H1 (cell line): ENCODE data around the gene NUP85. TPM values are rescaled to one million over a fixed set of nuclear protein-coding genes. Genes with fewer than 3 reads are reported as not detected.

Experiments used
- CTCF ChIA-PET: fragments of 300-600 bp; sonication (Branson Sonifier 250); formaldehyde crosslinking; loops from one replicate; lab custom pipeline; 2021; ENCODE audit not compliant: partially characterized antibody; lab: Charles Lee
- POLR2A ChIA-PET: fragments of 300-600 bp; sonication (Branson Sonifier 250); formaldehyde crosslinking; loops from one replicate; lab custom pipeline; 2021; ENCODE audit warnings: inconsistent platforms; ENCODE audit not compliant: partially characterized antibody; lab: Charles Lee
- DNase-seq, 2 experiments: peaks; one replicate each; pipeline versions ENCODE4 v3.0.0 to v3.0.0-alpha.2; 2010 to 2022; ENCODE audit warnings: low spot score in 2 of 2, low read depth in 1 of 2, mixed read lengths in 1 of 2
- FAIRE-seq: peaks from 2 replicates; lab custom pipeline; 2011; peaks lifted over from hg19 to GRCh38; lab: Jason Lieb, UNC
- H2AFZ ChIP-seq: 2 replicates; pipeline ENCODE4 v1.8.1; 2012; ENCODE audit warnings: low read length, inconsistent platforms
- H2AK5ac ChIP-seq: 2 replicates; pipeline ENCODE4 v1.6.1; 2013; ENCODE audit warnings: low read depth, low read length
- H2BK120ac ChIP-seq: replicated peaks from 2 replicates; pipeline ENCODE3; 2013; ENCODE audit warnings: low read depth, low read length, inconsistent platforms
- H2BK12ac ChIP-seq: 2 replicates; pipeline ENCODE4 v1.6.1; 2013; ENCODE audit warnings: low read depth, low read length
- H2BK15ac ChIP-seq: 2 replicates; pipeline ENCODE4 v1.6.1; 2013; ENCODE audit warnings: low read length
- H2BK20ac ChIP-seq: 2 replicates; pipeline ENCODE4 v1.6.1; 2013; ENCODE audit warnings: low read length
- H2BK5ac ChIP-seq: 2 replicates; pipeline ENCODE4 v1.6.1; 2013; ENCODE audit warnings: low read depth, low read length
- H3K14ac ChIP-seq: 2 replicates; pipeline ENCODE4 v1.6.1; 2013; ENCODE audit warnings: inconsistent platforms; ENCODE audit not compliant: insufficient read length
- H3K18ac ChIP-seq: 2 replicates; pipeline ENCODE4 v1.6.1; 2013; ENCODE audit warnings: low read length; ENCODE audit errors: extremely low read depth
- H3K23ac ChIP-seq: 2 replicates; pipeline ENCODE4 v1.6.1; 2013; ENCODE audit warnings: inconsistent platforms; ENCODE audit not compliant: insufficient read length
- H3K23me2 ChIP-seq: 2 replicates; pipeline ENCODE4 v1.6.1; 2013; ENCODE audit warnings: low read depth, low read length
- H3K27ac ChIP-seq: 2 replicates; pipeline ENCODE4 v1.6.1; 2011; ENCODE audit warnings: low read depth, low read length, inconsistent platforms
- H3K27me3 ChIP-seq, 4 experiments: replicated peaks in 1 of 4; 1 replicate in 1 of 4; 2 replicates in 3 of 4; pipeline versions ENCODE4 v1.6.1 to v1.8.1; 2011 to 2013; ENCODE audit warnings: low read length in 3 of 4, mild to moderate bottlenecking in 3 of 4, inconsistent platforms in 2 of 4, mixed read lengths in 2 of 4, moderate library complexity in 1 of 4; ENCODE audit not compliant: control insufficient read depth in 3 of 4, insufficient read depth in 3 of 4; ENCODE audit errors: extremely low read depth in 1 of 4
- H3K36me3 ChIP-seq, 4 experiments: 2 replicates each; pipeline versions ENCODE4 v1.6.1 to v1.8.1; 2011 to 2013; ENCODE audit warnings: mild to moderate bottlenecking in 4 of 4, low read length in 3 of 4, moderate library complexity in 2 of 4, control low read depth in 1 of 4, inconsistent platforms in 1 of 4; ENCODE audit not compliant: insufficient read depth in 4 of 4, control insufficient read depth in 2 of 4
- H3K4ac ChIP-seq: replicated peaks from 2 replicates; pipeline ENCODE3; 2013; ENCODE audit warnings: low read length, low read depth, mixed read lengths, inconsistent platforms; ENCODE audit not compliant: insufficient read length
- H3K4me1 ChIP-seq, 4 experiments: replicated peaks in 1 of 4; 1 replicate in 1 of 4; 2 replicates in 3 of 4; pipeline versions ENCODE4 v1.6.1 to v1.8.1; 2011 to 2013; ENCODE audit warnings: low read length in 3 of 4, inconsistent platforms in 2 of 4, mixed read lengths in 1 of 4; ENCODE audit not compliant: insufficient read depth in 4 of 4, control insufficient read depth in 3 of 4
- H3K4me2 ChIP-seq, 2 experiments: 2 replicates each; pipeline versions ENCODE4 v1.6.1 to v1.8.1; 2011 to 2013; ENCODE audit warnings: low read depth in 2 of 2, low read length in 2 of 2, control low read depth in 1 of 2, inconsistent platforms in 1 of 2, mild to moderate bottlenecking in 1 of 2; ENCODE audit not compliant: insufficient read depth in 1 of 2
- H3K4me3 ChIP-seq, 4 experiments: fragments of 200-600, 300-600 bp in 1 of 4; sonication (generic), shearing (Covaris generic), sonication (Bioruptor Twin) in 1 of 4; 2 replicates each; pipeline versions ENCODE4 v1.5.1 to v1.8.1; 2011 to 2016; ENCODE audit warnings: low read length in 4 of 4, low read depth in 3 of 4, control low read depth in 2 of 4, inconsistent platforms in 2 of 4, mild to moderate bottlenecking in 2 of 4, mixed read lengths in 1 of 4, moderate library complexity in 1 of 4; ENCODE audit not compliant: insufficient read depth in 2 of 4; ENCODE audit errors: extremely low read depth in 1 of 4
- H3K56ac ChIP-seq: replicated peaks from 2 replicates; pipeline ENCODE3; 2013; ENCODE audit warnings: low read depth, mild to moderate bottlenecking, mixed read lengths, low read length, inconsistent platforms; ENCODE audit not compliant: insufficient read length
- H3K79me1 ChIP-seq: 2 replicates; pipeline ENCODE4 v1.6.1; 2013; ENCODE audit warnings: low read depth, low read length, control low read depth
- H3K79me2 ChIP-seq, 2 experiments: 2 replicates each; pipeline versions ENCODE4 v1.6.1 to v1.8.1; 2012 to 2013; ENCODE audit warnings: low read length in 2 of 2, mild to moderate bottlenecking in 2 of 2, inconsistent platforms in 1 of 2; ENCODE audit not compliant: insufficient read depth in 2 of 2, control insufficient read depth in 1 of 2
- H3K9ac ChIP-seq, 4 experiments: replicated peaks in 1 of 4; 1 replicate in 1 of 4; 2 replicates in 3 of 4; pipeline versions ENCODE4 v1.6.1 to v1.8.1; 2011 to 2013; ENCODE audit warnings: low read depth in 3 of 4, low read length in 3 of 4, control low read depth in 2 of 4, mild to moderate bottlenecking in 2 of 4, moderate library complexity in 2 of 4, inconsistent platforms in 1 of 4; ENCODE audit errors: extremely low read depth in 1 of 4
- H3K9me3 ChIP-seq, 2 experiments: 2 replicates each; pipeline versions ENCODE4 v1.6.1 to v1.8.1; 2012 to 2013; ENCODE audit warnings: mild to moderate bottlenecking in 2 of 2, moderate library complexity in 2 of 2, control low read depth in 1 of 2, inconsistent platforms in 1 of 2, low read depth in 1 of 2, low read length in 1 of 2, mixed read lengths in 1 of 2; ENCODE audit not compliant: insufficient read depth in 2 of 2
- H4K20me1 ChIP-seq, 2 experiments: replicated peaks in 1 of 2; 2 replicates each; pipeline versions ENCODE3 to v1.8.1; 2011 to 2013; ENCODE audit warnings: inconsistent platforms in 2 of 2, low read length in 2 of 2, mild to moderate bottlenecking in 1 of 2; ENCODE audit not compliant: insufficient read depth in 2 of 2, control insufficient read depth in 1 of 2
- H4K5ac ChIP-seq: 2 replicates; pipeline ENCODE4 v1.6.1; 2013; ENCODE audit warnings: low read length, low read depth, mixed read lengths, inconsistent platforms; ENCODE audit not compliant: insufficient read length
- H4K8ac ChIP-seq: 2 replicates; pipeline ENCODE4 v1.8.0; 2013; ENCODE audit warnings: mild to moderate bottlenecking, moderate library complexity, low read length, inconsistent platforms; ENCODE audit not compliant: insufficient read depth; ENCODE audit errors: extremely low read depth
- H4K91ac ChIP-seq: replicated peaks from 2 replicates; pipeline ENCODE3; 2013; ENCODE audit warnings: low read length, mixed read lengths, inconsistent platforms; ENCODE audit not compliant: insufficient read length
- CREB1 ChIP-seq: IDR thresholded peaks from 2 replicates; pipeline ENCODE4 v1.6.1; 2012; ENCODE audit warnings: inconsistent platforms
- HDAC2 ChIP-seq, 2 experiments: fragments of 300-600 bp in 1 of 2; sonication (generic) in 1 of 2; IDR thresholded peaks; 2 replicates each; pipeline ENCODE4 v1.6.1; 2011 to 2012; ENCODE audit warnings: low read depth in 2 of 2, low read length in 2 of 2, mild to moderate bottlenecking in 2 of 2, moderate library complexity in 2 of 2, borderline replicate concordance in 1 of 2, inconsistent platforms in 1 of 2
- KDM5A ChIP-seq: fragments of 200-600 bp; IDR thresholded peaks from 2 replicates; pipeline ENCODE4 v1.7.1; 2012; ENCODE audit warnings: mild to moderate bottlenecking, low read length, inconsistent platforms, mixed read lengths
- MAFK ChIP-seq: IDR thresholded peaks from 2 replicates; pipeline ENCODE4 v1.6.1; 2012; ENCODE audit warnings: low read depth, mild to moderate bottlenecking, improper control_type of control experiment, low read length
- POLR2A ChIP-seq, 2 experiments: IDR thresholded peaks; 1 replicate in 1 of 2; 2 replicates in 1 of 2; pipeline ENCODE4 v1.6.1; 2011; ENCODE audit warnings: low read depth in 2 of 2, low read length in 2 of 2, mild to moderate bottlenecking in 2 of 2; ENCODE audit errors: control extremely low read depth in 1 of 2
- RNF2 ChIP-seq: fragments of 200-900, 300-1000 bp; sonication (generic); IDR thresholded peaks from 2 replicates; pipeline ENCODE4 v1.7.1; 2016; ENCODE audit warnings: borderline replicate concordance, low read depth, mild to moderate bottlenecking, antibody characterized with exemption, low read length; ENCODE audit not compliant: poor library complexity, severe bottlenecking; ENCODE audit errors: missing control alignments
- SIX5 ChIP-seq: IDR thresholded peaks from 2 replicates; pipeline ENCODE4 v1.6.1; 2011; ENCODE audit warnings: mild to moderate bottlenecking, low read depth, low read length
- TEAD4 ChIP-seq: IDR thresholded peaks from 2 replicates; pipeline ENCODE4 v1.6.1; 2012; ENCODE audit warnings: low read depth, low read length, inconsistent platforms, mixed read lengths
- WGBS, 2 experiments: shearing (Covaris generic) in 1 of 2; methylation state at CpG; one replicate each; pipeline versions ENCODE4 v1.1.6 to v1.1.7; 2013 to 2015; ENCODE audit warnings: low lambda C conversion rate in 2 of 2, mixed read lengths in 2 of 2, inconsistent platforms in 1 of 2, low coverage in 1 of 2, missing lambda C conversion rate in 1 of 2; ENCODE audit not compliant: insufficient replicate concordance in 2 of 2, insufficient coverage in 1 of 2, insufficient read length in 1 of 2; ENCODE audit errors: extremely low coverage in 1 of 2, missing lambda C conversion rate in 1 of 2; 5-methylcytosine and 5-hydroxymethylcytosine counted together
- polyA plus RNA-seq, 7 experiments: library from polyadenylated mRNA; depleted of rRNA in 3 of 7; stranded (reverse) in 5 of 7; unstranded in 2 of 7; fragments of >200 nt in 5 of 7; fragments of 200-250 nt in 2 of 7; gene quantifications; 1 replicate in 5 of 7; 2 replicates in 1 of 7; 4 replicates in 1 of 7; pipeline versions ENCODE4 v1.2.1 to v1.2.3, GENCODE V29; 2011 to 2013; ENCODE audit warnings: missing spikeins in 2 of 7, mixed read lengths in 2 of 7
- total RNA-seq: library from RNA; stranded (reverse); fragmentation: NEBNext Ultra II Directional; extraction: Animal tissue kit (Norgen Biotek cat#: 25700); gene quantifications from 2 replicates; pipeline ENCODE4 v1.2.1, GENCODE V29; 2021
- TF ChIP-seq, protein P1 (sequence below), 3 experiments: IDR thresholded peaks; 1 replicate in 2 of 3; 2 replicates in 1 of 3; pipeline versions ENCODE4 v1.5.1 to v1.6.1; 2011; ENCODE audit warnings: low read length in 3 of 3, mild to moderate bottlenecking in 3 of 3, inconsistent platforms in 2 of 3, low read depth in 1 of 3, moderate library complexity in 1 of 3; ENCODE audit not compliant: insufficient read depth in 1 of 3; ENCODE audit errors: control extremely low read depth in 1 of 3
- TF ChIP-seq, protein P2 (sequence below): IDR thresholded peaks from 2 replicates; pipeline ENCODE4 v1.6.1; 2012; ENCODE audit warnings: inconsistent platforms

NUP85 gene
- total and polyA plus RNA-seq, 2 of the 8 experiments (the other 6 are each of a cell fraction or from before 2014, with no cell fraction given): 98.5 to 154 TPM

DNA sequence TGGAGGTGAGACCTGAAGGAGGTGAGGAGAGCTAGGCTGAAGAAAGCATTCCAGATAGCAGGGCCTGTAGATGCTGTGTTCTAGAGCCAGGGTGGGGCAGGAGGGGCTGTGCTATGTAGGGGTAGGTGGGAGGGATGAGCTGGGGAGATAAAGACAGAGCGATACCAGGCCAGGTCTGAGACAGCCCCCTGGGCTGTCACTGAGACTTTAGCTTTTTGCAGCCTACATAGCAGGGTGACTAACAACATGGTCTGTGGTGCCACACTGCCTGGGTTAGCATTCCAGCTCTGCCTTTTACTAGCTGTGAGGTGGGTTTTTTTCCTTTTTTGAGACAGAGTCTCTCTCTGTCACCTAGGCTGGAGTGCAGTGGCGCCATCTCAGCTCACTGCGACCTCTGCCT is 14.3 kb downstream of the NUP85 start:
- H2BK120ac ChIP-seq: no peak overlapping the region
- H3K4me1 ChIP-seq: no peaks in the 10 kb centered on the region
- no peak overlapping the region for H4K91ac ChIP-seq
- H3K4me3 ChIP-seq: no peak overlapping the region
- no peak overlapping the region for H3K14ac ChIP-seq
- H4K8ac ChIP-seq: no peak overlapping the region
- H3K79me1 ChIP-seq: 0 out of 2 replicates have a peak, but pooled peaks cover 3% of the 10 kb centered on the region
- no peak overlapping the region for H3K4ac ChIP-seq
- H3K4me2 ChIP-seq: no peak overlapping the region
- DNase-seq: no peak
- no peak overlapping the region for H2AFZ ChIP-seq
- H2BK12ac ChIP-seq: no peak overlapping the region
- no peak overlapping the region for H2BK15ac ChIP-seq
- no peaks in the 10 kb centered on the region for H3K9me3 ChIP-seq
- peaks cover 8 to 54% (median 37%) of the 10 kb centered on the region in 4 experiments for H3K36me3 ChIP-seq
- WGBS, 2 experiments: 96% methylated on average over 3 of the region's 3 CpGs; no CpG with 5 or more reads in 1 of the 2 experiments
- peaks cover 2 to 3% of the 10 kb centered on the region in 2 experiments for H4K20me1 ChIP-seq
- H3K27ac ChIP-seq: no peak overlapping the region
- H3K18ac ChIP-seq: no peak overlapping the region
- H3K23ac ChIP-seq: no peak overlapping the region
- ChIA-PET CTCF (interaction anchor here (0.7 to 6.4 kb wide), 10 partner anchors 9 to 282 kb away, joined by 3 to 56 read pairs (median 4); partner anchors contain the start of gene MIF4GD), POLR2A (interaction anchor here (0.5 to 6.1 kb wide), 11 partner anchors 9 to 87 kb away, joined by 3 to 29 read pairs (median 4); partner anchors contain the start of gene NUP85)
- no peak overlapping the region for H2AK5ac ChIP-seq
- H2BK20ac ChIP-seq: no peak overlapping the region
- no peaks in the 10 kb centered on the region for H3K79me2 ChIP-seq
- no peak overlapping the region for H3K9ac ChIP-seq
- H3K23me2 ChIP-seq: no peaks in the 10 kb centered on the region
- H3K27me3 ChIP-seq: no peaks in the 10 kb centered on the region
- no peak for FAIRE-seq
- H4K5ac ChIP-seq: no peak overlapping the region
- H3K56ac ChIP-seq: no peak overlapping the region
- no peak overlapping the region for H2BK5ac ChIP-seq
- TF ChIP-seq HDAC2 (IDR thresholded peaks at IDR 0.05; ENCODE audit: borderline replicate concordance in 1 of 2, low read depth in 2 of 2, low read length in 2 of 2) (no peak), MAFK (no peak), KDM5A (no peak), SIX5 (no peak), POLR2A (IDR thresholded peaks at IDR 0.05; ENCODE audit: control extremely low read depth in 1 of 2, low read depth in 2 of 2, low read length in 2 of 2) (no peak), TEAD4 (no peak), CREB1 (no peak), RNF2 (no peak)
- TF ChIP-seq, protein P1, sequence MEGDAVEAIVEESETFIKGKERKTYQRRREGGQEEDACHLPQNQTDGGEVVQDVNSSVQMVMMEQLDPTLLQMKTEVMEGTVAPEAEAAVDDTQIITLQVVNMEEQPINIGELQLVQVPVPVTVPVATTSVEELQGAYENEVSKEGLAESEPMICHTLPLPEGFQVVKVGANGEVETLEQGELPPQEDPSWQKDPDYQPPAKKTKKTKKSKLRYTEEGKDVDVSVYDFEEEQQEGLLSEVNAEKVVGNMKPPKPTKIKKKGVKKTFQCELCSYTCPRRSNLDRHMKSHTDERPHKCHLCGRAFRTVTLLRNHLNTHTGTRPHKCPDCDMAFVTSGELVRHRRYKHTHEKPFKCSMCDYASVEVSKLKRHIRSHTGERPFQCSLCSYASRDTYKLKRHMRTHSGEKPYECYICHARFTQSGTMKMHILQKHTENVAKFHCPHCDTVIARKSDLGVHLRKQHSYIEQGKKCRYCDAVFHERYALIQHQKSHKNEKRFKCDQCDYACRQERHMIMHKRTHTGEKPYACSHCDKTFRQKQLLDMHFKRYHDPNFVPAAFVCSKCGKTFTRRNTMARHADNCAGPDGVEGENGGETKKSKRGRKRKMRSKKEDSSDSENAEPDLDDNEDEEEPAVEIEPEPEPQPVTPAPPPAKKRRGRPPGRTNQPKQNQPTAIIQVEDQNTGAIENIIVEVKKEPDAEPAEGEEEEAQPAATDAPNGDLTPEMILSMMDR (IDR thresholded peaks at IDR 0.05; ENCODE audit: control extremely low read depth in 1 of 3, insufficient read depth in 1 of 3, low read depth in 1 of 3, low read length in 3 of 3): no peak
- TF ChIP-seq, protein P2, sequence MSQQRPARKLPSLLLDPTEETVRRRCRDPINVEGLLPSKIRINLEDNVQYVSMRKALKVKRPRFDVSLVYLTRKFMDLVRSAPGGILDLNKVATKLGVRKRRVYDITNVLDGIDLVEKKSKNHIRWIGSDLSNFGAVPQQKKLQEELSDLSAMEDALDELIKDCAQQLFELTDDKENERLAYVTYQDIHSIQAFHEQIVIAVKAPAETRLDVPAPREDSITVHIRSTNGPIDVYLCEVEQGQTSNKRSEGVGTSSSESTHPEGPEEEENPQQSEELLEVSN: no peak
